ENCODE data around the gene CNOT3.

The CNOT3 gene

GRCh38 chr19:54196536-54196935 lies 59.0 kb downstream of the CNOT3 start:
- DNase-seq, result no peak

- no peak for DNase-seq
Observed at GRCh38 chr19:54197121-54197520, 59.6 kb downstream of the CNOT3 start.

- no peak for DNase-seq
Observed at GRCh38 chr19:54199401-54199800, 61.8 kb downstream of the CNOT3 start.

GRCh38 chr19:54201172-54201701 lies 63.7 kb downstream of the CNOT3 start:
- DNase-seq, result no peak

GRCh38 chr19:54201980-54202379 lies 64.4 kb downstream of the CNOT3 start:
- DNase-seq, result no peak

GRCh38 chr19:54203151-54203611 lies 65.6 kb downstream of the CNOT3 start:
- peak; percentile 4 for DNase-seq

- DNase-seq, result no peak
Observed at GRCh38 chr19:54204767-54205468, 67.4 kb downstream of the CNOT3 start.
